Lower leg skin (tissue), 3 donors: ENCODE data around the gene IQGAP3.

ENCODE experiments used
- POLR2A ChIP-seq, 2 donors: fragments of 450-650 bp; IDR thresholded peaks; one replicate each; pipeline ENCODE4 v1.6.1; 2016 to 2017; ENCODE audit warnings: antibody characterized with exemption in 2 of 2, mild to moderate bottlenecking in 1 of 2, moderate library complexity in 1 of 2
- TF ChIP-seq, protein P1 (sequence below), 3 donors: fragments of 450-650 bp; IDR thresholded peaks; one replicate each; pipeline ENCODE4 v1.5.1; 2016; ENCODE audit warnings: antibody characterized with exemption in 3 of 3, mild to moderate bottlenecking in 3 of 3, moderate library complexity in 2 of 3

DNA sequence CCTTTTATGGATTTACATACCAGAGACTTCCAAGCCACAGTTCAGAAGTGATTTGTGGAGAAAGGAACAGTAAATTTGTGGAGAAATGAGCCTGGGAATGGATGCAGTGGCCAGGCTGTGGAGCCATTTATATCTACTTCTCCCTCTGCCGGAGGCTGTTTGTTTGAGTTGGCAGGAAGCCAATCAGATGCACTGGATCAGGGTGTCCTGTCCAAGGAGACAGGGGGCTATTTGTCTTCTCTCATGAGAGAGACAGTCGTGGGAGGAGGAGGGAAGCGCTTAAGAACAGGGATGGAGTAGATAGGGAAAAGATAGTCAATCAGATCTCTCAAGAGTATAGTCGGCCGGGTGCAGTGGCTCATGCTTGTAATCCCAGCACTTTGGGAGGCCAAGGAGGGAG is 44.1 kb upstream of the IQGAP3 start:
- no peak for TF ChIP-seq POLR2A (IDR thresholded peaks at IDR 0.05)
- TF ChIP-seq, protein P1, sequence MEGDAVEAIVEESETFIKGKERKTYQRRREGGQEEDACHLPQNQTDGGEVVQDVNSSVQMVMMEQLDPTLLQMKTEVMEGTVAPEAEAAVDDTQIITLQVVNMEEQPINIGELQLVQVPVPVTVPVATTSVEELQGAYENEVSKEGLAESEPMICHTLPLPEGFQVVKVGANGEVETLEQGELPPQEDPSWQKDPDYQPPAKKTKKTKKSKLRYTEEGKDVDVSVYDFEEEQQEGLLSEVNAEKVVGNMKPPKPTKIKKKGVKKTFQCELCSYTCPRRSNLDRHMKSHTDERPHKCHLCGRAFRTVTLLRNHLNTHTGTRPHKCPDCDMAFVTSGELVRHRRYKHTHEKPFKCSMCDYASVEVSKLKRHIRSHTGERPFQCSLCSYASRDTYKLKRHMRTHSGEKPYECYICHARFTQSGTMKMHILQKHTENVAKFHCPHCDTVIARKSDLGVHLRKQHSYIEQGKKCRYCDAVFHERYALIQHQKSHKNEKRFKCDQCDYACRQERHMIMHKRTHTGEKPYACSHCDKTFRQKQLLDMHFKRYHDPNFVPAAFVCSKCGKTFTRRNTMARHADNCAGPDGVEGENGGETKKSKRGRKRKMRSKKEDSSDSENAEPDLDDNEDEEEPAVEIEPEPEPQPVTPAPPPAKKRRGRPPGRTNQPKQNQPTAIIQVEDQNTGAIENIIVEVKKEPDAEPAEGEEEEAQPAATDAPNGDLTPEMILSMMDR (IDR thresholded peaks at IDR 0.05): no peak
